ENCODE results near the gene EZH1.
"Not testable (repeated sequence)": the region's sequence is repeated elsewhere in the genome, so short reads cannot be mapped to it uniquely, and the experiment has no call there.

EZH1 gene

DNA sequence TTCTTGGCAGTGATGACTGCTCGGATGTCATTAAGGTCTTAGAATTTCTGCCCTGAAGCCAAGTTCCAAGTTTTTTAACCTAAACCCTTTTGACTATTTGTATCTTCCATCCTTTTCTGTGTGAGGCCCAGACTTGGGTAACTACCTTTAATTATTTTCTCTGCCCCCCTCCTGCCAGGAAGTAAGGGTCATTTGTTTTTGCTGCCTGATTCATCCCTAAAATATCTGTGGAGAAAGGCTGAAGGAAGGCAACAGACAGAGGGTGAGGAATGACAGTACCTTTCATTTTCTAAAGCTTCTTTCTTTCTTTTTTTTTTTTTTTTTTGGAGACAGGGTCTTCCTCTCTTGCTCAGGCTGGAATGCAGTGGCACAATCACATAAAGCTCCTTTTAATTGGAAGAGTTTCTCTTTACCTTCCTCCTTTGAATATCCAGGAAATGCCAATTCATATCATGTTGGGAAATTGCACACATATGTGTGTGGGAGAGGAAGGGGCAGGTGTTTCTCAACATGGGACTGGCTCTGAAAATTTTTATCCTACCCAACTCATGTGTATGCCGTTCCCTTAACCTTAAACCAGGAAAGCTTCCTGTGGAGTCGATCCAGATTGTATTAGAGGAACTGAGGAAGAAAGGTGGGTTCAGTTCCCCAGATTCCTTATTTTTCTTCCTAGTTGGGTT lies 29.4 kb upstream of the EZH1 start:
- H3K4me3 ChIP-seq, result peak overlapping the region; percentile 62 to 66

DNA sequence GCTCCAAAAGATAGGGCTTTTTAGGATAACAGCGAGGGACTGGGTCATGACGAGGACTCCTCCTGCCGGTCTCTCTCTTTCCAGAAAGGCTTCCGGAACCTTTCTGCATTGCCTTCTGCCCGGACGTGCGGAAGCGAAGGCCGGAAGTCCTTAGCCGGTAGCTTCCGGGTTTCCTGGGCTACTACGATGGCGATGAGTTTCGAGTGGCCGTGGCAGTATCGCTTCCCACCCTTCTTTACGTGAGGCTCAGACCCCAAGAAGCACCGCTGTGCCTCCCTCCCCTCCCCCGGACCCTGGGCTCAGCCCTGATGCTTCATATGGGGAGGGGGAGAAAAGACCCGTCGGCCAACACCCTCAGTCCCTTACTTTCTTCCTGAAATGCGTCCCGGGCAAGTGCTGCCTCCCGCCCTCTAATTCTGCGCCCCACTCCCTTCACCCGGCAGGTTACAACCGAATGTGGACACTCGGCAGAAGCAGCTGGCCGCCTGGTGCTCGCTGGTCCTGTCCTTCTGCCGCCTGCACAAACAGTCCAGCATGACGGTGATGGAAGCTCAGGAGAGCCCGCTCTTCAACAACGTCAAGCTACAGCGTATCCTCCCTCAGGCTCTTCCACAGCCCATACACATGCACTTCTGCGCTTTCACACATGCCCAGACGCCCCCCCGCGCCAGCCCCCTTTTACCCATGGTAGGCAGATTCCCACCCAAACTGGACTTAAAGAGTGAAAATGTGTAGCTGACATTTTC lies 28.6 kb upstream of the EZH1 start, which contains the start of gene VPS25:
TSS of gene VPS25 (plus strand) at position 160 of the 746 bp plus-strand sequence. CDS start at position 187, 27 bp downstream.
- peak within 1 kb of the TSS; percentile 62 to 66 for H3K4me3 ChIP-seq
- peak within 1 kb of the TSS; percentile 70 to 76 for H3K27ac ChIP-seq
- no peaks in the 10 kb centered on the region for H3K27me3 ChIP-seq
- peaks cover 0 to 17% (median 9%) of the 10 kb centered on the region in 4 donors for H3K4me1 ChIP-seq
- H3K36me3 ChIP-seq, result peaks cover 30 to 38% (median 36%) of the 10 kb centered on the region in 3 donors
- DNase-seq, result peak; percentile 70 to 86
- no peaks in the 10 kb centered on the region for H3K9me3 ChIP-seq
- intact Hi-C loops (cut with DNase I; ENCODE audit: low total_unique reads), result no loop called here
- TF ChIP-seq, protein P1, sequence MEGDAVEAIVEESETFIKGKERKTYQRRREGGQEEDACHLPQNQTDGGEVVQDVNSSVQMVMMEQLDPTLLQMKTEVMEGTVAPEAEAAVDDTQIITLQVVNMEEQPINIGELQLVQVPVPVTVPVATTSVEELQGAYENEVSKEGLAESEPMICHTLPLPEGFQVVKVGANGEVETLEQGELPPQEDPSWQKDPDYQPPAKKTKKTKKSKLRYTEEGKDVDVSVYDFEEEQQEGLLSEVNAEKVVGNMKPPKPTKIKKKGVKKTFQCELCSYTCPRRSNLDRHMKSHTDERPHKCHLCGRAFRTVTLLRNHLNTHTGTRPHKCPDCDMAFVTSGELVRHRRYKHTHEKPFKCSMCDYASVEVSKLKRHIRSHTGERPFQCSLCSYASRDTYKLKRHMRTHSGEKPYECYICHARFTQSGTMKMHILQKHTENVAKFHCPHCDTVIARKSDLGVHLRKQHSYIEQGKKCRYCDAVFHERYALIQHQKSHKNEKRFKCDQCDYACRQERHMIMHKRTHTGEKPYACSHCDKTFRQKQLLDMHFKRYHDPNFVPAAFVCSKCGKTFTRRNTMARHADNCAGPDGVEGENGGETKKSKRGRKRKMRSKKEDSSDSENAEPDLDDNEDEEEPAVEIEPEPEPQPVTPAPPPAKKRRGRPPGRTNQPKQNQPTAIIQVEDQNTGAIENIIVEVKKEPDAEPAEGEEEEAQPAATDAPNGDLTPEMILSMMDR (IDR thresholded peaks at IDR 0.05), result no peak

More for the DNA sequence above, 29.4 kb upstream of the EZH1 start:
- Histone ChIP-seq H3K4me1 (peaks cover 0 to 17% (median 9%) of the 10 kb centered on the region in 4 donors), H3K36me3 (peaks cover 37 to 45% (median 43%) of the 10 kb centered on the region in 3 donors), H3K27me3 (no peaks in the 10 kb centered on the region), H3K9me3 (no peaks in the 10 kb centered on the region), H3K27ac (peak overlapping the region; percentile 70 to 76)
- no peak for DNase-seq
- TF ChIP-seq, protein P1 (IDR thresholded peaks at IDR 0.05), result no peak
- intact Hi-C loops (cut with DNase I; ENCODE audit: low total_unique reads), result no loop called here

DNA sequence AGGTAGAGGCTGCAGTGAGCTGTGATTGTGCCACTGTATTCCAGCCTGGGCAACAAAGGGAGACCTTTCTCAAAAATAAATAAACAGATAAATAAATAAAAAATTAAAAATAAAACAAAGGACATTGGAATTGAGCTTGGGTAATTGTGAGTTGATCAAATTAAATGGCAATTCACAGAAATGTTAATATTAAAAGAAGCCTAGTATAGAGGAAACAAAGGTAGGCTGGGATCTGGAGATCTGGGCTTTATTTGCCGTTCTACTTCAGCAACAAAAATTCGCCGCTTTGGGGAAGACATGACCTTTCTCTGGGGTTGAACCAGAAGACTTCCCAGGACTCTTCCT lies 28.1 kb upstream of the EZH1 start:
- TF ChIP-seq, protein P1 (IDR thresholded peaks at IDR 0.05), result no peak
- peak overlapping the region; percentile 62 to 66 for H3K4me3 ChIP-seq

DNA sequence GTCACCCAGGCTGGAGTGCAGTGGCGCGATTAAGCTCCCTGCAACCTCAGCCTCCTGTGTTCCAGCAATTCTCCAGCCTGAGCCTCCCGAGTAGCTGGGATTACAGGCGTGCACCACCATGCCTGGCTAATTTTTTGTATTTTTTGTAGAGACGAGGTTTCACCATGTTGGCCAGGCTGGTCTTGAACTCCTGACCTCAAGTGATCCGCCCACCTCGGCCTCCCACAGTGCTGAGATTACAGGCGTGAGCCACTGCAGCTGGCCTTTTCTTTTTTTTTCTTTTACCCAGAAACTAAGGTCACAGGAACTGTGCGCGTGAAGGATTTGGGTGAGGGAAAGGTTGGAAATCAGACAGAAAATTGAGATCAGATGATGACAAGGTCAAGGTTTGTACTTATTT lies 25.1 kb upstream of the EZH1 start:
- not testable (repeated sequence) for H3K4me3 ChIP-seq, H3K9me3 ChIP-seq, H3K27ac ChIP-seq, DNase-seq, H3K36me3 ChIP-seq, H3K27me3 ChIP-seq
- intact Hi-C loops (cut with DNase I; ENCODE audit: low total_unique reads), result loop anchor here (10.0 kb wide), 1 partner anchor 185 kb away; no protein-coding TSS in a partner anchor
- peaks cover 0 to 17% (median 9%) of the 10 kb centered on the region in 4 donors for H3K4me1 ChIP-seq

More for the DNA sequence above, 28.1 kb upstream of the EZH1 start:
- intact Hi-C loops (cut with DNase I; ENCODE audit: low total_unique reads), result no loop called here
- Histone ChIP-seq H3K36me3 (peaks cover 24 to 32% (median 30%) of the 10 kb centered on the region in 3 donors), H3K27me3 (no peaks in the 10 kb centered on the region), H3K27ac (peak overlapping the region; percentile 70 to 76), H3K9me3 (no peaks in the 10 kb centered on the region), H3K4me1 (peaks cover 0 to 17% (median 9%) of the 10 kb centered on the region in 4 donors)
- DNase-seq, result no peak

DNA sequence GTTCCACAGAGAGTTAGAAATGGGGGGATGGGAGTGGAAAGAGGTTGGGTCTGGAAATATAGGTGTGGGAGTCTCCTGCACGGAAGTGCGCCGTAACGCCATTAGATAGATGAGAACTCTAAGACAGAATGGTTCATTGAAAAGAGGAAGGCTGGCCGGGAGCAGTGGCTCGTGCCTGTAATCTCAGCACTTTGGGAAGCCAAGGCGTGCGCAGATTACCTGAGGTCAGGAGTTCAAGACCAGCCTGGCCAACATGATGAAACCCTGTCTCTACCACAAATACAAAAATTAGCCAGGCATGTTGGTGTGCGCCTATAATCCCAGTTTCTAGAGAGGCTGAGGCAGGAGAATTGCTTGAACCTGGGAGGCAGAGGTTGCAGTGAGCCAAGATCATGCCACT lies 23.2 kb upstream of the EZH1 start:
- not testable (repeated sequence) for H3K4me3 ChIP-seq, DNase-seq, H3K36me3 ChIP-seq, H3K4me1 ChIP-seq, H3K27ac ChIP-seq, H3K9me3 ChIP-seq
- intact Hi-C loops (cut with DNase I; ENCODE audit: low total_unique reads), result loop anchor here (10.0 kb wide), 1 partner anchor 183 kb away; no protein-coding TSS in a partner anchor
- peaks cover 0 to 13% of the 10 kb centered on the region in 2 donors for H3K27me3 ChIP-seq

DNA sequence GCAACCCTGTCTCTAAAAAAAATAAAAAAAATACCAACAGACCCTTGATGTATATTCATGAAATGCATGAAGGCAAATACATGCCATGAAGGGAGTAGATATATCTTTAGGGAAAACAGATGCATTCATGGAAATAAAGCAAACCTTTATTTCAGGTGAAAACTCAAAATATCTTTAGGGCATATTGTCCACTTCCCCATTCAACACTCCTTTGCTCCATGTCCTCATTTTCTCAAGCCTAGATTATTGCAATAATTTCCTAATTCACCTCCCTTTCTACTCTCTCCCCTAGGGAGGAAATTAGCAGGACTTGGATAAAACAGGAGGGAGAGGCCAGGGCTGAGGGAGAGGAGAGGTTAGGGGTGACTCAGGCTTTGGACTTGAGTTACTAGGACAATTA lies 22.7 kb upstream of the EZH1 start:
- H3K4me3 ChIP-seq, result no peak overlapping the region
- peaks cover 0 to 3% (median 0%) of the 10 kb centered on the region in 4 donors for H3K4me1 ChIP-seq
- H3K27ac ChIP-seq, result no peak overlapping the region
- H3K9me3 ChIP-seq, result no peaks in the 10 kb centered on the region
- H3K36me3 ChIP-seq, result no peaks in the 10 kb centered on the region
- no peak for DNase-seq
- H3K27me3 ChIP-seq, result peaks cover 0 to 18% of the 10 kb centered on the region in 2 donors
- intact Hi-C loops (cut with DNase I; ENCODE audit: low total_unique reads), result loop anchor here (10.0 kb wide), 1 partner anchor 183 kb away; no protein-coding TSS in a partner anchor
- TF ChIP-seq, protein P1 (IDR thresholded peaks at IDR 0.05), result no peak

All from tibial artery (tissue), 4 donors.